OCI-LY1 (cell line): ENCODE data around the gene HEATR1.

ENCODE experiments used
- CTCF ChIP-seq: fragments of 200-600 bp; sonication (generic), shearing (Covaris generic); IDR thresholded peaks from 2 replicates; pipeline ENCODE4 v1.5.1; 2017; ENCODE audit warnings: mild to moderate bottlenecking, antibody characterized with exemption, low read length, moderate library complexity, mixed read lengths
- EZH2 ChIP-seq: fragments of 200-600 bp; sonication (generic), shearing (Covaris generic); IDR thresholded peaks from 2 replicates; pipeline ENCODE4 v1.8.0; 2017; ENCODE audit warnings: borderline replicate concordance, mixed run types, mild to moderate bottlenecking, antibody characterized with exemption, low read length, moderate library complexity, mixed read lengths

GRCh38 chr1:236530959-236531358 lies 73.4 kb downstream of the HEATR1 start:
- TF ChIP-seq CTCF (no peak), EZH2 (no peak)
